ENCODE results near the gene KIT.

DNA sequence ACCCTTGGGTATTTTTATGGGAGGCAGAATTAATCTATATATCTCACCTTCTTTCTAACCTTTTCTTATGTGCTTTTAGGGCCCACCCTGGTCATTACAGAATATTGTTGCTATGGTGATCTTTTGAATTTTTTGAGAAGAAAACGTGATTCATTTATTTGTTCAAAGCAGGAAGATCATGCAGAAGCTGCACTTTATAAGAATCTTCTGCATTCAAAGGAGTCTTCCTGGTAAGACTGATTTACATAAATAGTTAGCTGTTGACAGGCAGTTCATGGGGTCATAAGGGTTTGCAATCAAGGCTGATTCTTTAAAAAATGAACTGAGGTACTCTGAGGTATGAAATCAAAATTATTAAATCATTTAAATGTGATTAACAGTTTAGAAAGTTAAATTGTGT lies 71.5 kb downstream of the KIT start:
- TF ChIP-seq, protein P1, sequence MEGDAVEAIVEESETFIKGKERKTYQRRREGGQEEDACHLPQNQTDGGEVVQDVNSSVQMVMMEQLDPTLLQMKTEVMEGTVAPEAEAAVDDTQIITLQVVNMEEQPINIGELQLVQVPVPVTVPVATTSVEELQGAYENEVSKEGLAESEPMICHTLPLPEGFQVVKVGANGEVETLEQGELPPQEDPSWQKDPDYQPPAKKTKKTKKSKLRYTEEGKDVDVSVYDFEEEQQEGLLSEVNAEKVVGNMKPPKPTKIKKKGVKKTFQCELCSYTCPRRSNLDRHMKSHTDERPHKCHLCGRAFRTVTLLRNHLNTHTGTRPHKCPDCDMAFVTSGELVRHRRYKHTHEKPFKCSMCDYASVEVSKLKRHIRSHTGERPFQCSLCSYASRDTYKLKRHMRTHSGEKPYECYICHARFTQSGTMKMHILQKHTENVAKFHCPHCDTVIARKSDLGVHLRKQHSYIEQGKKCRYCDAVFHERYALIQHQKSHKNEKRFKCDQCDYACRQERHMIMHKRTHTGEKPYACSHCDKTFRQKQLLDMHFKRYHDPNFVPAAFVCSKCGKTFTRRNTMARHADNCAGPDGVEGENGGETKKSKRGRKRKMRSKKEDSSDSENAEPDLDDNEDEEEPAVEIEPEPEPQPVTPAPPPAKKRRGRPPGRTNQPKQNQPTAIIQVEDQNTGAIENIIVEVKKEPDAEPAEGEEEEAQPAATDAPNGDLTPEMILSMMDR (IDR thresholded peaks at IDR 0.05), result no peak
- TF ChIP-seq POLR2A (IDR thresholded peaks at IDR 0.05), result no peak
- TF ChIP-seq POLR2AphosphoS5 (IDR thresholded peaks at IDR 0.05), result no peak
